ENCODE measurements around the gene NFATC2.

GRCh38 chr20:51371720-51372119 is 170.8 kb downstream of the NFATC2 start:
- TF ChIP-seq CTCF (IDR thresholded peaks at IDR 0.05) (no peak), POLR2A (IDR thresholded peaks at IDR 0.05) (no peak)

All from Peyer's patch (tissue), 4 donors.